Motor neuron (in vitro differentiated cells): ENCODE results near the gene DSE. TPM values are rescaled to one million over a fixed set of nuclear protein-coding genes. Genes with fewer than 3 reads are reported as not detected.

Experiments used
- ATAC-seq, 8 experiments: fragments of 200-7000 bp; cut with Tn5 transposase; replicated peaks in 6 of 8; 2 replicates each; pipeline ENCODE4 v1.8.0; 2021; ENCODE audit warnings: mild to moderate bottlenecking in 8 of 8, moderate library complexity in 8 of 8
- H3K27ac ChIP-seq, 2 donors: fragments of 250-450 bp; sonication (Bioruptor Pico); 2 replicates each; pipeline ENCODE4 v1.9.0; 2021; ENCODE audit warnings: antibody characterized with exemption in 2 of 2, mild to moderate bottlenecking in 2 of 2, moderate library complexity in 1 of 2
- H3K4me1 ChIP-seq, 2 donors: fragments of 250-450 bp; sonication (Bioruptor Pico); replicated peaks in 1 of 2; 2 replicates each; pipeline ENCODE4 v1.6.1; 2021; ENCODE audit warnings: antibody characterized with exemption in 2 of 2, mild to moderate bottlenecking in 2 of 2, moderate library complexity in 1 of 2
- H3K4me3 ChIP-seq, 5 donors: fragments of 250-450 bp; sonication (Bioruptor Pico); 2 replicates each; pipeline ENCODE4 v1.9.0; 2021; ENCODE audit warnings: antibody characterized with exemption in 5 of 5, mild to moderate bottlenecking in 5 of 5, moderate library complexity in 4 of 5
- WGBS, 10 experiments: fragments of 450-650 bp; shearing (Covaris generic); methylation state at CpG; one replicate each; pipeline ENCODE4 v1.0.0; 2022; 5-methylcytosine and 5-hydroxymethylcytosine counted together
- in situ Hi-C, 9 experiments: fragments of 400-800 bp; cut with MboI; loops; one replicate each; pipeline ENCODE4 v1.15.0; 2021; ENCODE audit warnings: low sequenced_read_pairs in 9 of 9, low pct_unique_long_range_greater_than_20kb in 2 of 9; ENCODE audit not compliant: unreplicated experiment in 9 of 9
- total RNA-seq, 8 experiments: library from RNA; unstranded; fragments of 300-600 nt; gene quantifications; 2 replicates each; pipeline versions ENCODE4 v1.2.3 to v1.2.4, GENCODE V29; 2022

Gene DSE
- total RNA-seq, 8 experiments from 2014 or later = 6.3 to 39.8 (median 15.8) TPM

- H3K4me1 ChIP-seq = no peaks in the 10 kb centered on the region
- 50 to 100% (median 94%) methylated on average over 1 to 6 of the region's 6 CpGs; no CpG with 5 or more reads in 1 of the 10 experiments for WGBS, 10 experiments
- H3K27ac ChIP-seq = no peak overlapping the region
- in situ Hi-C loops = no loop called here
- no peak for ATAC-seq
- H3K4me3 ChIP-seq = no peak overlapping the region
These were observed 3.9 kb upstream of the DSE start for GRCh38 chr6:116366740-116367275.

- Histone ChIP-seq H3K4me1 (no peaks in the 10 kb centered on the region), H3K27ac (no peak overlapping the region), H3K4me3 (no peak overlapping the region)
- 0 to 100% (median 82%) methylated on average over 1 of the region's 1 CpG; no CpG with 5 or more reads in 2 of the 10 experiments for WGBS, 10 experiments
- in situ Hi-C loops = no loop called here
- no peak for ATAC-seq
These were observed 1.2 kb upstream of the DSE start for GRCh38 chr6:116369540-116369939.

- Histone ChIP-seq H3K4me3 (peak overlapping the region; percentile 42 to 70 (median 52)), H3K27ac (no peak overlapping the region), H3K4me1 (no peaks in the 10 kb centered on the region)
- 0 to 100% (median 23%) methylated on average over 1 to 10 of the region's 29 CpGs; no CpG with 5 or more reads in 1 of the 10 experiments for WGBS, 10 experiments
- peak in 4 of 8 experiments; percentile 19 to 53 (median 38) for ATAC-seq
- in situ Hi-C loops = no loop called here
These were observed 585 bp upstream of the DSE start for GRCh38 chr6:116369964-116370759.

GRCh38 chr6:116371120-116371917 is 572 bp downstream of the DSE start:
- 0 to 20% (median 3%) methylated on average over 1 to 24 of the region's 75 CpGs; no CpG with 5 or more reads in 4 of the 10 experiments for WGBS, 10 experiments
- H3K4me1 ChIP-seq = no peaks in the 10 kb centered on the region
- peak overlapping the region; percentile 42 to 70 (median 52) for H3K4me3 ChIP-seq
- no peak overlapping the region for H3K27ac ChIP-seq
- ATAC-seq = peak; percentile 66 to 79 (median 72)
- in situ Hi-C loops = no loop called here

- peak overlapping the region; percentile 42 to 70 (median 52) for H3K4me3 ChIP-seq
- no peak overlapping the region for H3K27ac ChIP-seq
- ATAC-seq = no peak
- no peaks in the 10 kb centered on the region for H3K4me1 ChIP-seq
- in situ Hi-C loops = no loop called here
- 0 to 39% (median 7%) methylated on average over 2 to 5 of the region's 8 CpGs; no CpG with 5 or more reads in 2 of the 10 experiments for WGBS, 10 experiments
These were observed 1.1 kb downstream of the DSE start for GRCh38 chr6:116371918-116372209.

GRCh38 chr6:116373300-116373699 is 2.6 kb downstream of the DSE start:
- in situ Hi-C loops = no loop called here
- ATAC-seq = no peak
- Histone ChIP-seq H3K4me1 (no peaks in the 10 kb centered on the region), H3K4me3 (no peak overlapping the region), H3K27ac (no peak overlapping the region)
- WGBS, 10 experiments = 91 to 100% (median 95%) methylated on average over 1 to 5 of the region's 6 CpGs; no CpG with 5 or more reads in 3 of the 10 experiments

- in situ Hi-C loops = no loop called here
- no peak for ATAC-seq
- WGBS, 10 experiments = 75 to 100% (median 100%) methylated on average over 1 of the region's 1 CpG; no CpG with 5 or more reads in 5 of the 10 experiments
These were observed 3.2 kb downstream of the DSE start for GRCh38 chr6:116373940-116374339.

GRCh38 chr6:116374586-116374985 is 3.8 kb downstream of the DSE start:
- ATAC-seq = no peak

More at GRCh38 chr6:116373940-116374339, 3.2 kb downstream of the DSE start:
- H3K4me3 ChIP-seq = no peak overlapping the region
- no peak overlapping the region for H3K27ac ChIP-seq
- no peaks in the 10 kb centered on the region for H3K4me1 ChIP-seq

GRCh38 chr6:116375262-116375661 is 4.5 kb downstream of the DSE start:
- H3K27ac ChIP-seq = no peak overlapping the region
- no peak for ATAC-seq
- in situ Hi-C loops = no loop called here
- H3K4me1 ChIP-seq = no peaks in the 10 kb centered on the region
- no peak overlapping the region for H3K4me3 ChIP-seq
- 83 to 100% (median 100%) methylated on average over 1 to 2 of the region's 2 CpGs; no CpG with 5 or more reads in 3 of the 10 experiments for WGBS, 10 experiments

More at GRCh38 chr6:116374586-116374985, 3.8 kb downstream of the DSE start:
- in situ Hi-C loops = no loop called here
- Histone ChIP-seq H3K4me3 (no peak overlapping the region), H3K4me1 (no peaks in the 10 kb centered on the region), H3K27ac (no peak overlapping the region)
- WGBS, 10 experiments = 67 to 93% (median 88%) methylated on average over 2 to 5 of the region's 5 CpGs; no CpG with 5 or more reads in 4 of the 10 experiments

GRCh38 chr6:116376149-116376548 is 5.4 kb downstream of the DSE start:
- WGBS, 10 experiments = 50 to 94% (median 82%) methylated on average over 1 to 4 of the region's 4 CpGs
- ATAC-seq = no peak
- in situ Hi-C loops = no loop called here
- no peaks in the 10 kb centered on the region for H3K4me1 ChIP-seq
- no peak overlapping the region for H3K27ac ChIP-seq
- H3K4me3 ChIP-seq = no peak overlapping the region

GRCh38 chr6:116379764-116380163 is 9.0 kb downstream of the DSE start:
- no peak overlapping the region for H3K4me3 ChIP-seq
- ATAC-seq = peak in 1 of 8 experiments; percentile 36
- no peaks in the 10 kb centered on the region for H3K4me1 ChIP-seq
- in situ Hi-C loops = no loop called here
- H3K27ac ChIP-seq = no peak overlapping the region

- no peak overlapping the region for H3K4me3 ChIP-seq
- H3K27ac ChIP-seq = no peak overlapping the region
- in situ Hi-C loops = no loop called here
- 33 to 100% (median 100%) methylated on average over 1 of the region's 1 CpG; no CpG with 5 or more reads in 1 of the 10 experiments for WGBS, 10 experiments
- no peaks in the 10 kb centered on the region for H3K4me1 ChIP-seq
- no peak for ATAC-seq
These were observed 9.6 kb downstream of the DSE start for GRCh38 chr6:116380346-116380745.

- no peak for ATAC-seq
- Histone ChIP-seq H3K27ac (no peak overlapping the region), H3K4me1 (no peaks in the 10 kb centered on the region), H3K4me3 (no peak overlapping the region)
- 70 to 100% (median 85%) methylated on average over 2 to 3 of the region's 3 CpGs for WGBS, 10 experiments
- in situ Hi-C loops = no loop called here
These were observed 10.3 kb downstream of the DSE start for GRCh38 chr6:116381000-116381399.
